IPS-20b (cell line): ENCODE results near the gene DNMT3L.
A peak's percentile ranks its signal among the peaks of the same experiment; 100 is the strongest.
"Not testable (repeated sequence)": the region's sequence is repeated elsewhere in the genome, so short reads cannot be mapped to it uniquely, and the experiment has no call there.

ENCODE experiments used
- H3K27ac ChIP-seq: one replicate; pipeline ENCODE4 v1.5.1; 2013; ENCODE audit warnings: low read length
- H3K27me3 ChIP-seq: 2 replicates; pipeline ENCODE4 v1.6.1; 2013; ENCODE audit warnings: mild to moderate bottlenecking, low read length, inconsistent platforms; ENCODE audit not compliant: insufficient read depth
- H3K36me3 ChIP-seq: 2 replicates; pipeline ENCODE4 v1.6.1; 2013; ENCODE audit warnings: low read depth, mild to moderate bottlenecking, inconsistent platforms, low read length, moderate library complexity; ENCODE audit not compliant: insufficient read depth
- H3K4me1 ChIP-seq: 2 replicates; pipeline ENCODE4 v1.6.1; 2013; ENCODE audit warnings: mild to moderate bottlenecking, control low read depth, inconsistent platforms, low read length, moderate library complexity; ENCODE audit not compliant: insufficient read depth
- H3K4me3 ChIP-seq: 2 replicates; pipeline ENCODE4 v1.5.1; 2013; ENCODE audit warnings: mild to moderate bottlenecking, low read length, inconsistent platforms
- H3K9ac ChIP-seq: 2 replicates; pipeline ENCODE4 v1.6.1; 2013; ENCODE audit warnings: low read depth, mild to moderate bottlenecking, inconsistent platforms, low read length, moderate library complexity
- H3K9me3 ChIP-seq: 2 replicates; pipeline ENCODE4 v1.6.1; 2013; ENCODE audit warnings: mild to moderate bottlenecking, low read depth, low read length, inconsistent platforms; ENCODE audit not compliant: insufficient read depth

Gene DNMT3L

DNA sequence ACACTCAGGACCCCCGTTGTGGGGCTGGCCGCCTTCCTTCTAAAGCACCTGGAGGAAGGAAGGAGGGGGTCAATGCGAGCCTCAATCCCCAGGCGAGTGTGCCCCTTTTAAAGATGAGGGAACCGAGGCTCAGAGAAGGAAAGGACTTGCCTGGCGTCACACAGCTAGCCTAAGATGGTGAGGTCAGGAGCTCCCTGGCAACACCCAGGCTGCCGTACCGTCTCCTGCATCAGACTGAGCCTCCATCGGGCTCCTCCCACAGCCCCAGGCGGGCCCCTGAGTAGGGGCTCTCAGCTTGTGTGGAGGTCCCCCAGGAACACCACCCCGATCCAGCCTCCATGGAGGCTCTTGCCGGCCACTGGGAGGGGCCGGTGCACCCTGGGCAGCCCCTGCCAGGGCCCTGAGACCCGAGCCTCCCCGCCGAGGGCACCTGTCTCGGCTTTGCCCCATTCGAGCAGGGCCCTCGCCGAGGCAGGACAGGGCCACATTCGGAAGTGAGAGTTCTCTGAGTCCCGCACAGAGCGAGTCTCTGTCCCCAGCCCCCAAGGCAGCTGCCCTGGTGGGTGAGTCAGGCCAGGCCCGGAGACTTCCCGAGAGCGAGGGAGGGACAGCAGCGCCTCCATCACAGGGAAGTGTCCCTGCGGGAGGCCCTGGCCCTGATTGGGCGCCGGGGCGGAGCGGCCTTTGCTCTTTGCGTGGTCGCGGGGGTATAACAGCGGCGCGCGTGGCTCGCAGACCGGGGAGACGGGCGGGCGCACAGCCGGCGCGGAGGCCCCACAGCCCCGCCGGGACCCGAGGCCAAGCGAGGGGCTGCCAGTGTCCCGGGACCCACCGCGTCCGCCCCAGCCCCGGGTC lies 23.7 kb upstream of the DNMT3L start, which contains the start of gene AIRE:
AIRE (plus strand) TSS at position 739 of the 855 bp plus-strand sequence. CDS start 131 bp downstream, outside the sequence.
- peak within 1 kb of the TSS; percentile 52; the same call in 1 of the 2 replicates for H3K4me3 ChIP-seq
- H3K9ac ChIP-seq: no peak within 1 kb of the TSS
- H3K27me3 ChIP-seq: peaks cover 32% of the 10 kb centered on the region

DNA sequence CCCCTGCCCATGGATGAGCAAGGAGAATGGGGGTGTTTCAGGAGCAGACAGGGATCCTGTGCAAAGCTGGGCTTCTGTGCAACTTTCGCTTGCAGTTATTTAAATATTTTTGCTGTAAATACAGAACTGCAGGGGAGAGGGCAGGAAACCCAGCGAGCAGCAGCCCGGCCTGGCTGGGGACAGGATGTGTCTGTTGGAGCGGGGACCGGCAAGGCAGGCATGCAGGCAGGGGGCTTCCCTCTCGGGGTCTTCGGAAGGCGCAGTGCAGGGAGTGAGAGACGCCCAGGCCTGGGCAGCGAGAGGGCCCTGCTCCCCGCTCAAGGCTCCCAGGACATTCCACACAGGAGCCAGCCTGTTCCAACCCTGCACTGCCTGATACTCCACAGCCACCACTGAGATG lies 22.3 kb upstream of the DNMT3L start:
- peaks cover 32% of the 10 kb centered on the region for H3K27me3 ChIP-seq

More for the DNA sequence above, 23.7 kb upstream of the DNMT3L start, which contains the start of gene AIRE:
- Histone ChIP-seq H3K36me3 (no peaks in the 10 kb centered on the region), H3K9me3 (no peaks in the 10 kb centered on the region), H3K4me1 (peaks cover 14% of the 10 kb centered on the region), H3K27ac (no peak within 1 kb of the TSS)

DNA sequence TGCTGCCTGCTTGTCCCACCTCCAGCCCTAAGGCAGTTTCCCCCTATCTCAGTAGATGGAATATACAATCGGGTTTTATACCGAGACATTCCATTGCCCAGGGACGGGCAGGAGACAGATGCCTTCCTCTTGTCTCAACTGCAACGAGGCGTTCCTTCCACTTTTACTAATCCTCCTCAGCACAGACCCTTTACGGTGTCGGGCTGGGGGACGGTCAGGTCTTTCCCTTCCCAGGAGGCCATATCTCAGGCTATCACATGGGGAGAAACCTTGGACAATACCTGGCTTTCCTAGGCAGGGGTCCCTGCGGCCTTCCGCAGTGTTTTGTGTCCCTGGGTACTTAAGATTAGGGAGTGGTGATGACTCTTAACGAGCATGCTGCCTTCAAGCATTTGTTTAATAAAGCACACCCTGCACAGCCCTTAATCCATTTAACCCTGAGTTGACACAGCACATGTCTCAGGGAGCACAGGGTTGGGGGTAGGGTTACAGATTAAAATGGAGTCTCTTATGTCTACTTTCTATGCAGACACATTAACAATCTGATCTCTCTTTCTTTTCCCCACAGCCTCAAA lies 21.6 kb upstream of the DNMT3L start:
- not testable (repeated sequence) for H3K27ac ChIP-seq, H3K9ac ChIP-seq, H3K4me3 ChIP-seq, H3K36me3 ChIP-seq, H3K9me3 ChIP-seq
- H3K27me3 ChIP-seq: peaks cover 32% of the 10 kb centered on the region
- H3K4me1 ChIP-seq: peaks cover 14% of the 10 kb centered on the region

More for the DNA sequence above, 22.3 kb upstream of the DNMT3L start:
- H3K27ac ChIP-seq: no peak overlapping the region
- no peak overlapping the region for H3K4me3 ChIP-seq
- H3K36me3 ChIP-seq: no peaks in the 10 kb centered on the region
- H3K9me3 ChIP-seq: no peaks in the 10 kb centered on the region
- H3K9ac ChIP-seq: no peak overlapping the region
- H3K4me1 ChIP-seq: peaks cover 14% of the 10 kb centered on the region

DNA sequence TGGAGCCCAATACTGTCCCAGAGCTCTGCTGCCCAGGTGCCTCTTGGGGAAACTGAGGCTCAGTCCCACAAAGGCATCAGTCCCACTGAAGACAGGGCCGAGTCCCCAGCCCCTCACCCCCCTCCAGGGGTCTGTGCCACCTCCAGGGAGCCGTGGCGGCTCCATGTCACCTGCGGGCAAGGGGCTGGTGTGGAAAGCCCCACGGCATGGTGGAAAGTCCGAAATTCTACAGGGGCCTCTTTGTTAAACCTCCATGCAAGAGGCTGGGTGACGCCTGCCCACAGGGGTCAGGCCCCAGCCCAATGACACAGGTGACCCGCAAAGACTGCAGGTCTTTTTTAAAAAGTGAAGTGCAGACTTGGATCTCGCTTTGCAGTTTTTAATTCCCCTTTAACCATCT lies 20.7 kb upstream of the DNMT3L start:
- no peak overlapping the region for H3K9ac ChIP-seq
- peaks cover 14% of the 10 kb centered on the region for H3K4me1 ChIP-seq
- no peak overlapping the region for H3K4me3 ChIP-seq
- H3K9me3 ChIP-seq: no peaks in the 10 kb centered on the region
- H3K36me3 ChIP-seq: no peaks in the 10 kb centered on the region
- H3K27me3 ChIP-seq: peaks cover 32% of the 10 kb centered on the region
- no peak overlapping the region for H3K27ac ChIP-seq

DNA sequence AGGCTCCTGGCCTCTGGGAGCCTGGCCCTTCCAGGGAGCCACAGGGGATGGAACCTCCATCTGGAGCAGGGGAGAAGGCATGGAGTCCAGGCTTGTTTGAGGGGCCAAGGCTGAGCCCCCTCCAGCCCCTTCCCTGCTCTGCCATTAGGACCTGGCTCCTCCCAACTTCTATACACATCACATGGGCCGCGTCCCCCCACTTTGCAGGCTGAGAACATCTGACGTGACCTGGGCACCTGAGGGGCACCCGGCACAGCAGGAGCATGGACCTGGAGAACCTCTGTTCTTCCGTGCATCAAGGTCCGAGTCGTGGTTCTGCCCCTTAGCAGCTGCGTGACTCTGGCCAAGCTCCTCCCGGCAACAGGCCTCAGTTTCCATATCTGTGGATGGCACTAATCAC lies 20.1 kb upstream of the DNMT3L start:
- no peaks in the 10 kb centered on the region for H3K9me3 ChIP-seq
- H3K4me1 ChIP-seq: peaks cover 14% of the 10 kb centered on the region
- H3K4me3 ChIP-seq: no peak overlapping the region
- no peaks in the 10 kb centered on the region for H3K36me3 ChIP-seq
- H3K27ac ChIP-seq: no peak overlapping the region
- H3K9ac ChIP-seq: no peak overlapping the region
- H3K27me3 ChIP-seq: peaks cover 31% of the 10 kb centered on the region

DNA sequence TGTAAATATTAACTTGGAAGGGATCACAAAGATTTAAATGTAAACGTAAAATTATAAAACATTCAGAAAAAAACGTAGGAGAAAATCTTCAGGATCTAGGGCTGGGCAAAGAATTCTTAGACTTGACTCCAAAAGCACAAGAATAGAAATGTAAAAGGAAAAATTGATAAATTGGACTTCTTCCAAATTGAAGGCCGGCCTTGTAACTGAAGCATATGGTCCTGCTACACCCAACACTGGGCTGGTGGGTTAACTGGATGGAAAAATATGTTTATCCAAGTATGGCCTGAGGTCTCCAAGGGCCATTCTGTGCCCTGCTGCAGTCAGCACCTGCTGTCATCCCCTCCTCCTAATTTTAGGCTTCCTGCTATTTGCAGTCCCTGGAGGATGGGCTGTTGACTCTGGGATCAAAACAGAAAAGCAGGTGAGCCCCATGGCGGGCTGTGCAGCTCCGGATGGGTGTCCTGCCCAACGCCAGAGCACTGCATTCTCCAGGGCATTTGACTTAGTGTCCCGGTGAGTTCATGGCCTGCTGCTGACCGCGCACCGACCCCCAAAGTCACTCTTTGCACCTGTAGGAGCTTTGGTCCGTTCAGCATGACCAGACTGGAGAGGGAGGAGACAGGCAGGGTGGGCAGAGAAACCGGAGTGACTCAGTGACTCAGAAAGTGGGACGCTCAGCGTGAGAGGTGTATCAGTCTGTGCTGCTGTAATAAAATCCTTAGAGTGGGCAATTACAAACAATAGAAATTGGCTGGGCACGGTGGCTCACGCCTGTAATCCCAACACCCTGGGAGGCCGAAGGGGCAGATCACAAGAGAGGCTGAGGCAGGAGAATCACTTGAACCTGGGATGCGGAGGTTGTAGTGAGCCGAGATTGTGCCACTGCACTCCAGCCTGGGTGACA lies 17.9 kb upstream of the DNMT3L start:
- no peak overlapping the region for H3K27ac ChIP-seq
- no peak overlapping the region for H3K9ac ChIP-seq

DNA sequence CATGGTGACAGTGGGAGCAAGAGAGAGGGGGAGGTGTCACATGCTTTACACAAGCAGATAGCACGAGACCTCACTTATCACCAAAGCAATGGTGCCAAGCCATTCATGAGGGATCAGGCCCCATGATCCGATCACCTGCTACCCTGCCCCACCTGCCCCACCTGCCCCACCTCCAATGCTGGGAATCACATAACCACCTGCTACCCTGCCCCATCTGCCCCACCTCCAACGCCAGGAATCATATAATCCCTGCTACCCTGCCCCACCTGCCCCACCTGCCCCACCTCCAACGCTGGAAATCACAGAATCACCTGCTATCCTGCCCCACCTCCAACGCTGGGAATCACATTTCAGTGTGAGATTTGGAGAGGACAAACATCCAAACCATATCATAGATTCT lies 13.3 kb upstream of the DNMT3L start:
- Histone ChIP-seq H3K36me3 (no peaks in the 10 kb centered on the region), H3K9me3 (no peaks in the 10 kb centered on the region), H3K4me1 (no peaks in the 10 kb centered on the region), H3K27ac (no peak overlapping the region), H3K27me3 (no peaks in the 10 kb centered on the region), H3K4me3 (no peak overlapping the region), H3K9ac (no peak overlapping the region)

More for the DNA sequence above, 17.9 kb upstream of the DNMT3L start:
- Histone ChIP-seq H3K27me3 (peaks cover 9% of the 10 kb centered on the region; the same call in 1 of the 2 replicates), H3K4me1 (peaks cover 14% of the 10 kb centered on the region), H3K9me3 (no peaks in the 10 kb centered on the region), H3K4me3 (no peak overlapping the region), H3K36me3 (no peaks in the 10 kb centered on the region)

DNA sequence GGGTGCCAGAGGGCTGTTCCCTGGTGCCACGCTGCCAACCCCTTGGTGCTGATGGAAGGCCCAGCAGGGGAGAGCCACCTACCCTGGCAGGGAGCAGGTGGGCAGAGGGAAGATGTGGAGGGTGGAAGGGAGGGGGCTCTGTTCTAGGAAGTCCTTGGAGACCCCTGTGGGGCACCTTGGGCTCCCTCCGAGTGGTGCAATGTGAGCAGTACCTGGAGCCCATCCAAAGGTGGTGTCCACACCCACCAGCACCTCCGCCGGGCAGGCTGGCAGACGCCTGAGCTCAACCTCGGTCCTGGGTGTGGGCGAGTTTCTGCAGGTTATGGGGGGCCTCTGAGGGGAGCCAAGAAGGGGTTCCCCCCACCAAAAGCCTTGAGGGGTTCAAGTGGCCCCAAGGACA lies 11.3 kb upstream of the DNMT3L start:
- Histone ChIP-seq H3K27ac (no peak overlapping the region), H3K27me3 (no peaks in the 10 kb centered on the region), H3K4me3 (no peak overlapping the region), H3K9me3 (no peaks in the 10 kb centered on the region), H3K4me1 (no peaks in the 10 kb centered on the region), H3K9ac (no peak overlapping the region), H3K36me3 (no peaks in the 10 kb centered on the region)

DNA sequence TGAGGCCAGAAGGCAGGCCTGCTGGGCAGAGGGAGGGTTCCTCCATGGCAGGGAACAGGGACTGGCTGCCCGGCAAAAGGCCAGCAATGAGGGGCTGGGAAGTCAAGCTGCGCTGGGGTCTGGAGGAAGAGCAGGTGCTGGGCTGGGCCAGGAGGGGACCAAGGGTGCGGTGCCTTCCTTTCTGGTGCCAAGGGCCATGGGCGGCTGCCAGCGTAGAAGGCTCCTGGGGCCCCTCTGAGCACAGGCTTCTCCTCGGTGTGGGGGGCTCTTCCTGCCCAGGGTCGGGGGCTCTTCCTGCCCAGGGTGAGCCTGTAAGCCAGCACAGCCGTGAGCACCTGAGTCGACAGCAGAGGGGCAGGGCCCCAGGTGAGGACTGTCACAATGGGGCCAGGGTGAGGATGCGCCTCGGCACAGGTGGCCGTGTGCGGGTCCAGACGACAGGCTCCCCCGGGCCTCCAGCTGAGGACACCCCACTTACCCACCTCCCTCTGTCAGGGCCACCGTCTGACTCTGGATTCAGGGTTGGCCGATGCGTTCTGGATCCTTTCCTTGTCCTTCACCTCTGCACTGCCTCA lies 10.7 kb upstream of the DNMT3L start:
- Histone ChIP-seq H3K9me3 (no peaks in the 10 kb centered on the region), H3K27me3 (no peaks in the 10 kb centered on the region), H3K9ac (no peak overlapping the region), H3K4me1 (no peaks in the 10 kb centered on the region), H3K4me3 (no peak overlapping the region), H3K27ac (no peak overlapping the region), H3K36me3 (no peaks in the 10 kb centered on the region)

DNA sequence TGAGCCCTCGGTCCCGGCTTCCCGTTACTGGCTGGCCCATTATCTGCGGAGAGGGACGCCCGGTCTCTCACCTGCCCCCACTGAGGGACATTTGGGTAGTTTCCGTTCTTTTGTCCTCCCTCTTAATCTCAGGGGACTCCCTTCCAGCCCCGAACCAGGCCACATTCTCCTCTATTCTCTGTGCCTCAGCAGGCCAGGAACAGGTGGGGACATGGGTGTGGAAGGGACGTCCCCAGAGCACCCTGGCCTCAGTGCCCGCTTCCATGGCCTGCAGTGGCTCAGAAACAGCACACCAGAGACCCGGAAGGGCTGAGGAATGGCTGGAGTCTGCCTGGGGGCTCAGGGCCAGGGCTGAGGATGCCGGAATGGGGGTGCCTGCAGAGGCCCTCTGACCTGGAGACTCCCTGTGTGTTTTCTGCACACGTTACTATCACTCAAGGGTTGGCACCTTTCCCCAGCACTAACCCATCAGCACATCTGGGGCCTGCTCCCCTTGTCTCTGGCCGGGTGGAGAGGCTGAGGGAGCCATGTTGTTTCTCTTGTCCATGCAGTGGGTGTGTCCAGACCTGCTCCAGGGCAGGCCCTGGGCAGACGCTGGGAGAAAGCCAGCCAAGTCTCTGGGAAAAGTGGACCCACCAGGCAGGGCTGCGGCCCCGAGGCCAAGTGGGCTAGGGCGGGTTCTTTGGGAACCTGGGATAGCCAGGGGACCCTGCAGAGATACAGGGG lies 10.0 kb upstream of the DNMT3L start:
- Histone ChIP-seq H3K4me3 (no peak overlapping the region), H3K9ac (no peak overlapping the region), H3K36me3 (no peaks in the 10 kb centered on the region), H3K27ac (no peak overlapping the region), H3K4me1 (no peaks in the 10 kb centered on the region), H3K27me3 (no peaks in the 10 kb centered on the region), H3K9me3 (no peaks in the 10 kb centered on the region)

DNA sequence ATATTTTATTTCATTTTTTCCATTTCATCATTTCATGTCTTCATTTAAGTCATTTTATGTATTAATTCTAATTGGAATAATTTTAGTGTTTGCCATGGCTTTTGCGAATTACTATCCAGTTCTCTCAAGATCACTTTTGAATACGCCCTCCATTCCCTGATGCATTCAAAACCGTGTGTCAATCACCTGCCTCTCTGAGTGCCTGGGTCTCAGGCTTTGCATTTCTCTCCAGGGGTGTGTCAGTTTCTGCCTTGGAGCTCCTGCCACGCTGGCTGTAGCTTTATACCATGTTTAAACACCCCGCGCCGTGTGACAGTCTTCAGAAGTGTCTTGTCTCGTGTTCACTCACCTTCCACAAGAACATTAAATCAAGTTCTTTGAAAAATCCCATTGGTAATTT lies 7.4 kb upstream of the DNMT3L start:
- Histone ChIP-seq H3K36me3 (no peaks in the 10 kb centered on the region), H3K27ac (no peak overlapping the region), H3K4me1 (no peaks in the 10 kb centered on the region), H3K9ac (no peak overlapping the region), H3K4me3 (no peak overlapping the region), H3K9me3 (no peaks in the 10 kb centered on the region), H3K27me3 (no peaks in the 10 kb centered on the region)
